Thoracic aorta (tissue), 2 donors: ENCODE data around the gene POLR2L. TPM values are rescaled to one million over a fixed set of nuclear protein-coding genes. Genes with fewer than 3 reads are reported as not detected.

Source experiments
- ATAC-seq: fragments of 150-250 bp; one replicate; pipeline ENCODE4 v1.8.0; 2017; ENCODE audit warnings: low read depth; ENCODE audit not compliant: insufficient number of reproducible peaks, low FRiP score
- DNase-seq: peaks from one replicate; pipeline ENCODE4 v3.0.0-alpha.2; 2020; ENCODE audit warnings: low spot score
- H3K27ac ChIP-seq, 2 donors: fragments of 200-600 bp; sonication (generic); 1 replicate in 1 of 2; 2 replicates in 1 of 2; pipeline ENCODE4 v1.5.1; 2016; ENCODE audit warnings: mild to moderate bottlenecking in 2 of 2, moderate library complexity in 2 of 2
- H3K27me3 ChIP-seq: fragments of 200-600 bp; sonication (generic); replicated peaks from 2 replicates; pipeline ENCODE4 v1.6.0; 2016; ENCODE audit warnings: mild to moderate bottlenecking; ENCODE audit not compliant: insufficient read depth
- H3K36me3 ChIP-seq: fragments of 200-600 bp; sonication (generic); one replicate; pipeline ENCODE4 v1.5.1; 2016
- H3K4me1 ChIP-seq, 2 donors: fragments of 200-600 bp; sonication (generic); 1 replicate in 1 of 2; 2 replicates in 1 of 2; pipeline versions ENCODE4 v1.5.1 to v1.6.0; 2016; ENCODE audit warnings: low read depth in 2 of 2, mild to moderate bottlenecking in 1 of 2; ENCODE audit not compliant: control insufficient read depth in 1 of 2
- H3K4me3 ChIP-seq: fragments of 200-600 bp; sonication (generic); 2 replicates; pipeline ENCODE4 v1.5.1; 2016; ENCODE audit warnings: mild to moderate bottlenecking
- H3K9me3 ChIP-seq: fragments of 200-600 bp; sonication (generic); 2 replicates; pipeline ENCODE4 v1.5.1; 2016
- CTCF ChIP-seq: fragments of 200-600 bp; sonication (generic); IDR thresholded peaks from one replicate; pipeline ENCODE4 v1.5.1; 2019; ENCODE audit warnings: antibody characterized with exemption
- total RNA-seq, 2 donors: library from RNA; depleted of rRNA; stranded (reverse); fragments of >200 nt; gene quantifications; one replicate each; pipeline versions ENCODE4 v1.1.0 to v1.2.3, GENCODE V29; 2016

Gene POLR2L
- total RNA-seq, 2 donors from 2014 or later = 20.8 to 63.0 TPM

- Histone ChIP-seq H3K9me3 (no peaks in the 10 kb centered on the region), H3K27ac (peak overlapping the region; percentile 97 to 99), H3K36me3 (peaks cover 30% of the 10 kb centered on the region), H3K27me3 (no peaks in the 10 kb centered on the region), H3K4me3 (peak overlapping the region; percentile 94), H3K4me1 (peaks cover 32 to 60% of the 10 kb centered on the region in 2 donors)
- DNase-seq (peak; percentile 62), ATAC-seq (peak; percentile 24)
- TF ChIP-seq CTCF = no peak
These were observed 7.7 kb downstream of the POLR2L start for GRCh38 chr11:834371-835316.

DNA sequence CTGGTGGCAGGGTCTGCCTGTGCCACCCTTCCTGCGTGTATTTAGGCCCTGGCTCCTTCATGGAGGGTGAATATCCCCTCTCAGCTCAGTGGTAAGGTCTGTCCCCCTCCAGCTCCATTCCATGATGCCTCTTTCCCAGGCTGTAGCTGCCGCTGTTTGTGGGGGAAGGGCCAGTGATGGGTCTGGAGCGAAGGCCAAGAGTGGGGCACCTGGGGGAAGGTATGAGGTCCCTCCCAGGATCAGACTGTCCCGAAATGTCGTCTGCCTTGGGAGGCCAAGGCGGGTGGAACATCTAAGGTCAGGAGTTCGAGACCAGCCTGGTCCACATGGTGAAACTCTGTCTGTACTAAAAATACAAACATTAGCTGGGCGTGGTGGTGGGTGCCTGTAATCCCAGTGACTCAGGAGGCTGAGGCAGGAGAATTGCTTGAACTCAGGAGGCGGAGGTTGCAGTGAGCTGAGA lies 8.4 kb downstream of the POLR2L start:
- Histone ChIP-seq H3K36me3 (peaks cover 23% of the 10 kb centered on the region), H3K9me3 (no peaks in the 10 kb centered on the region), H3K27me3 (no peaks in the 10 kb centered on the region), H3K4me3 (peak overlapping the region; percentile 94), H3K27ac (peak overlapping the region; percentile 97 to 99), H3K4me1 (peaks cover 37 to 68% of the 10 kb centered on the region in 2 donors)
- TF ChIP-seq CTCF = no peak
- no peak for DNase-seq
- ATAC-seq = no peak

GRCh38 chr11:833114-833791 lies 9.1 kb downstream of the POLR2L start:
- Histone ChIP-seq H3K36me3 (peaks cover 17% of the 10 kb centered on the region), H3K27me3 (no peaks in the 10 kb centered on the region), H3K27ac (peak overlapping the region; percentile 97 to 99), H3K4me3 (peak overlapping the region; percentile 94), H3K9me3 (no peaks in the 10 kb centered on the region), H3K4me1 (peaks cover 40 to 74% of the 10 kb centered on the region in 2 donors)
- peak; percentile 15 for ATAC-seq
- DNase-seq = no peak
- TF ChIP-seq CTCF = no peak

DNA sequence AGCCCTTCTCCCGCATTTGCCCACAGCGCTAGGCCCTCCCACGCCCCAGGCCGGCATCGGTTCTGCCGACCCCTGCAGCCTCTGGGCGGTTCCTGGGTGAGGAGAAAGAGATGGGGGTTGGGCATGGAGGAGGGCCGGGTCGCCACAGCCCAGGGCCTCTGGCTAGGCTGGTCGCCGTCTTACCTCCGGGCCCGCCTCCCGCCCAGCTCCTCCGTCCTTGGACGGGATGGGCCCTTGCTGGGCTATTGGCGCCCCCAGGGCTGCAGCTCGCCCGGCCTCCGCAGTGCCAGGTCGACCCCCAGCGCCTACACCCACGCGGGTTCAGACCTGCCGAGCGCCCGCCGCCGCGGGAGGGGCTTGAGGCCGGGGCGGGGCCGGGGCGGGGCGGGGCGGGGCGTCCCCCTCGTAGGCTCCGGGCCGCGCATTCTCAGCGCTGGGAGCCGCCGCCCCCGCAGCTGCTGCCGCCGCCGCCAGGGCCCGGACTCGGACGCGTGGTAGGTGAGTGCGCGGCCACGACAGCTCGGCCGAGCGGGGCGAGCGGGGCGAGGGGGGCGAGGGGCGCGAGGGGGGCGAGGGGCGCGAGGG lies 9.7 kb downstream of the POLR2L start, which contains the start of gene CD151:
TSS of gene CD151 (plus strand) at position 424 of the 585 bp plus-strand sequence. CDS start 3,118 bp downstream, outside the sequence.
- TF ChIP-seq CTCF = no peak
- Histone ChIP-seq H3K36me3 (peaks cover 15% of the 10 kb centered on the region), H3K27me3 (no peaks in the 10 kb centered on the region), H3K27ac (peak within 1 kb of the TSS; percentile 97 to 99), H3K4me1 (peaks cover 40 to 76% of the 10 kb centered on the region in 2 donors), H3K9me3 (no peaks in the 10 kb centered on the region), H3K4me3 (peak within 1 kb of the TSS; percentile 94)
- no peak for ATAC-seq
- DNase-seq = no peak
